DOHH2 (cell line): ENCODE results near the gene KIF1A.
"Not testable (repeated sequence)": the region's sequence is repeated elsewhere in the genome, so short reads cannot be mapped to it uniquely, and the experiment has no call there.

ENCODE experiments used
- H3F3A ChIP-seq: fragments of 200-600 bp; sonication (generic), shearing (Covaris generic); 2 replicates; pipeline ENCODE4 v1.6.0; 2016; ENCODE audit warnings: antibody characterized with exemption, mild to moderate bottlenecking; ENCODE audit not compliant: control insufficient read depth, insufficient read depth
- H3K27ac ChIP-seq: fragments of 200-600 bp; sonication (generic); 2 replicates; pipeline ENCODE4 v1.5.1; 2014; ENCODE audit warnings: low read depth, mild to moderate bottlenecking, low read length, moderate library complexity
- H3K27me3 ChIP-seq: fragments of 200-600 bp; sonication (generic); 2 replicates; pipeline ENCODE4 v1.6.1; 2014; ENCODE audit warnings: mild to moderate bottlenecking, low read length, mixed read lengths; ENCODE audit not compliant: control insufficient read depth
- H3K36me3 ChIP-seq: fragments of 200-600 bp; sonication (generic); 2 replicates; pipeline ENCODE4 v1.6.1; 2014; ENCODE audit warnings: mild to moderate bottlenecking, low read length, moderate library complexity, mixed read lengths; ENCODE audit not compliant: control insufficient read depth
- H3K4me1 ChIP-seq: fragments of 200-600 bp; sonication (generic); 2 replicates; pipeline ENCODE4 v1.6.1; 2014; ENCODE audit warnings: mild to moderate bottlenecking, low read length, mixed read lengths; ENCODE audit not compliant: control insufficient read depth
- H3K4me2 ChIP-seq: fragments of 200-600 bp; sonication (generic); 2 replicates; pipeline ENCODE4 v1.6.0; 2014; ENCODE audit warnings: mild to moderate bottlenecking, low read length, moderate library complexity
- H3K4me3 ChIP-seq: fragments of 200-600 bp; sonication (generic); 2 replicates; pipeline ENCODE4 v1.5.1; 2014; ENCODE audit warnings: mild to moderate bottlenecking, low read length, mixed read lengths
- H3K79me2 ChIP-seq: fragments of 200-600 bp; sonication (generic); 2 replicates; pipeline ENCODE4 v1.6.1; 2014; ENCODE audit warnings: mild to moderate bottlenecking, low read length, mixed read lengths; ENCODE audit not compliant: control insufficient read depth
- H3K9me2 ChIP-seq: fragments of 200-600 bp; sonication (generic); replicated peaks from 2 replicates; pipeline ENCODE4 v1.6.1; 2014; ENCODE audit warnings: mild to moderate bottlenecking, low read length, mixed read lengths; ENCODE audit not compliant: control insufficient read depth
- H3K9me3 ChIP-seq: fragments of 200-600 bp; sonication (generic); 2 replicates; pipeline ENCODE4 v1.6.1; 2014; ENCODE audit warnings: antibody characterized with exemption, low read length, mixed read lengths; ENCODE audit not compliant: control insufficient read depth, insufficient read depth
- H4K20me1 ChIP-seq: fragments of 200-600 bp; sonication (generic); 2 replicates; pipeline ENCODE4 v1.6.0; 2014; ENCODE audit warnings: low read depth, mild to moderate bottlenecking, antibody characterized with exemption, low read length, moderate library complexity; ENCODE audit not compliant: control insufficient read depth, insufficient read depth
- CTCF ChIP-seq: fragments of 200-600 bp; sonication (generic); IDR thresholded peaks from one replicate; pipeline ENCODE4 v1.5.1; 2014; ENCODE audit warnings: antibody characterized with exemption, mild to moderate bottlenecking, low read depth, low read length; ENCODE audit not compliant: poor library complexity, severe bottlenecking
- EZH2phosphoT487 ChIP-seq: fragments of 200-600 bp; sonication (generic); IDR thresholded peaks from 2 replicates; pipeline ENCODE4 v1.6.1; 2017; ENCODE audit warnings: borderline replicate concordance, mild to moderate bottlenecking, antibody characterized with exemption, low read length, moderate library complexity, mixed read lengths

The KIF1A gene

DNA sequence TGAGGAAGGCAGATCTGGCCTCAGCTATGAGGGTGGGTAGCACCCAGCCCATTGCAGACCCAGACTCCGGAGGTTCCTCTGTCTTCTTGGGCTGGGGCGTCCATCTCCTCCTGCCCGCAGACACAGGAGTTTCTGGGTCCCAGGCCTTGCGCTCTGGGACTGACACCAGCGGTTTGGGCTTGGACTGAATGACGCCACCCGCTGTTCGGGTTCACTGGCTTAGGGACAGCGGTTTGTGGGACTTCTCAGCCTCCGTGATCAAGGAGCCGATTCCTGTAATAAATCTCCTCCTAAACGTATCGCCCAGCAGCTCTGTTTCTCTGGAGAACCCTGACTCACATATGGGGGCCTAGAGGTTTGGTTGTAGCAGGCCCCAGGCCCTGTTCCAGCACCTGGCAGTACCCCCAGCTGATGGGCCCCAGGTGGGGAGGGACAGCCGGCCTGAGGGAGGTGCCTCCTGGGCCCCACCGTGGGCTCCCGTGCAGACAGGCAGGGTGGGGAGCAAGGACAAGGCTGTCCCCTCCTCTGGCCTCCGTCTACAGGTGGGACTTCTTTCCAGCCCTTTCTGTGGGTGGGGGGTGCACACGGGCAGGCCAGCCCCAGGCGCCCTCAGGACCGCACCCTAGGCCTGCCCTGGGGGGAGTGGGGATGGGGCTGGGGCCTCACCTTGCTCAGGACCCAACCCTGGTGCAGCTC lies 132.8 kb downstream of the KIF1A start:
- Histone ChIP-seq H4K20me1 (no peaks in the 10 kb centered on the region), H3K27ac (no peak overlapping the region), H3K27me3 (peaks cover 11% of the 10 kb centered on the region), H3K4me1 (no peaks in the 10 kb centered on the region), H3K9me2 (no peaks in the 10 kb centered on the region), H3K36me3 (no peaks in the 10 kb centered on the region), H3K79me2 (no peaks in the 10 kb centered on the region), H3K9me3 (no peaks in the 10 kb centered on the region), H3K4me3 (no peak overlapping the region), H3K4me2 (no peak overlapping the region), H3F3A (no peaks in the 10 kb centered on the region)
- TF ChIP-seq CTCF, result no peak
- TF ChIP-seq EZH2phosphoT487, result no peak

DNA sequence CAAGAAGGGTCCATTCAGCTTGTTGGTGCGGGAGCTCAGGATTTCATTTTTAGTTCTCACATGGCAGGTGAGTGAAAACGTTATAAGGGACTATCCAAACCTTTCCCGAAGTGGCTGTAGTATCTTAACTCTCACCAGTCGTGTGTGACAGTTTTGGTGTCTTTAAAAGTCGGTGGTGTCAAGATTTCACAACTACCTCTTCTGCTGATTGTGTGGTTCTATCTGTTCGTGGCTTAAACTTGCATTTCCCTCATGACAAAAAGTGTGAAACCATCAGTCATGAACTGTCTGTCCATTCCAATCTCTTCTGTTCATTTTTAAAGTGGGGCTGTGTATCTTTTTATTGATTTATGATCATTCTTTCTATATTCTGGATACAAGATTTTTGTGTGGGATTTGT lies 133.6 kb downstream of the KIF1A start:
- H3K79me2 ChIP-seq, result no peaks in the 10 kb centered on the region
- no peaks in the 10 kb centered on the region for H3K9me2 ChIP-seq
- no peaks in the 10 kb centered on the region for H3F3A ChIP-seq
- no peak for TF ChIP-seq CTCF
- no peak for TF ChIP-seq EZH2phosphoT487
- peaks cover 11% of the 10 kb centered on the region for H3K27me3 ChIP-seq
- no peak overlapping the region for H3K4me2 ChIP-seq
- no peak overlapping the region for H3K4me3 ChIP-seq
- H3K27ac ChIP-seq, result no peak overlapping the region
- H4K20me1 ChIP-seq, result no peaks in the 10 kb centered on the region
- no peaks in the 10 kb centered on the region for H3K36me3 ChIP-seq
- no peaks in the 10 kb centered on the region for H3K9me3 ChIP-seq
- H3K4me1 ChIP-seq, result no peaks in the 10 kb centered on the region

DNA sequence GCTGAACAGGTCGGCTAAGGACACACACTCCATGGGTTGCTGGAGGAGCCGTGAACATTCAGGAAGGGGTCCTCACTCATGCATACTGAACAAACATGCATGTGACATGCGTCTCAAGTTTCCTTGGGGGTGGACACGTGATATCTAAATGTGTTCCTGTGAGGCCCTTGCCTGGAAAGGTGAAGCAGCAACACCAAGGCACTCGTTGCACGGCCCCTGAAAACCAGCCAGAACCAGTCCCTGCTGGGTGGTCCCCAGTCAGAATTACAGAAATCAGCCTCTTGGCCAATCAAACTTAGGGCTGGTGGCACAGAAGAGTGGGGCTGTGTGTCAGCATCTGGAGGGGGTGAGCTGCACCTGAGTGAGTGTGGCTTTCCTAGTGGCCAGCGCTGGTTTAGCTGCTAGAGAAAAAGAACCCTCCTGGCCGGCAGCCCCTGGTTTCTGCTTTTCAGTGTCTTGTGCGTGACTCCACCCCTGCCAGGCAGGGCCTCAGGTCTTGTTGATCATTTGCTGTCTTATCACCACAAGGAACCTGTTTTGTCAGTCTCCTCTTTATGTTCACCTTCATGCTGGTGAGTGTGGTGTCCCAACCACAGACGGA lies 134.1 kb downstream of the KIF1A start:
- no peak overlapping the region for H3K4me3 ChIP-seq
- no peaks in the 10 kb centered on the region for H3K9me3 ChIP-seq
- H3K27me3 ChIP-seq, result peaks cover 11% of the 10 kb centered on the region
- no peak overlapping the region for H3K4me2 ChIP-seq
- no peaks in the 10 kb centered on the region for H3K9me2 ChIP-seq
- no peaks in the 10 kb centered on the region for H4K20me1 ChIP-seq
- TF ChIP-seq EZH2phosphoT487 (no peak), CTCF (no peak)
- H3F3A ChIP-seq, result no peaks in the 10 kb centered on the region
- H3K4me1 ChIP-seq, result no peaks in the 10 kb centered on the region
- H3K79me2 ChIP-seq, result no peaks in the 10 kb centered on the region
- no peak overlapping the region for H3K27ac ChIP-seq
- no peaks in the 10 kb centered on the region for H3K36me3 ChIP-seq

GRCh38 chr2:240683980-240684728 lies 135.9 kb downstream of the KIF1A start:
- H3K4me1 ChIP-seq, H3F3A ChIP-seq, H3K27ac ChIP-seq, H3K4me3 ChIP-seq, H3K4me2 ChIP-seq, H3K79me2 ChIP-seq, H3K9me2 ChIP-seq, H3K36me3 ChIP-seq, H3K9me3 ChIP-seq, H4K20me1 ChIP-seq: not testable (repeated sequence)
- H3K27me3 ChIP-seq, result peaks cover 11% of the 10 kb centered on the region

- H3K79me2 ChIP-seq, H3K27ac ChIP-seq, H3K9me3 ChIP-seq, H4K20me1 ChIP-seq, H3K4me3 ChIP-seq, H3K36me3 ChIP-seq, H3K9me2 ChIP-seq, H3K4me2 ChIP-seq, H3K4me1 ChIP-seq, H3F3A ChIP-seq: not testable (repeated sequence)
- peaks cover 11% of the 10 kb centered on the region for H3K27me3 ChIP-seq
Observed at GRCh38 chr2:240683329-240683979, 136.6 kb downstream of the KIF1A start.
